Upper lobe of left lung (tissue), 6 donors: ENCODE measurements around the gene TMEM35B. TPM values are rescaled to one million over a fixed set of nuclear protein-coding genes. Genes with fewer than 3 reads are reported as not detected.
"Not testable (repeated sequence)": the region's sequence is repeated elsewhere in the genome, so short reads cannot be mapped to it uniquely, and the experiment has no call there.

Source experiments
- ATAC-seq, 2 donors: fragments of 200-7000 bp; cut with Tn5 transposase; one replicate each; pipeline ENCODE4 v1.9.1; 2022; ENCODE audit warnings: mild to moderate bottlenecking in 2 of 2, moderate library complexity in 2 of 2; ENCODE audit not compliant: low FRiP score in 2 of 2
- DNase-seq, 2 donors: peaks; one replicate each; pipeline ENCODE4 v3.0.0-alpha.2; 2019 to 2020
- H3K27ac ChIP-seq, 4 donors: fragments of 200-600 bp; sonication (generic); one replicate each; pipeline ENCODE4 v1.5.1; 2016 to 2019
- H3K27me3 ChIP-seq, 4 donors: fragments of 200-600 bp; sonication (generic); one replicate each; pipeline ENCODE4 v1.5.1; 2017 to 2019
- H3K36me3 ChIP-seq, 4 donors: fragments of 200-600 bp; sonication (generic); one replicate each; pipeline ENCODE4 v1.5.1; 2016 to 2019
- H3K4me1 ChIP-seq, 4 donors: fragments of 200-600 bp; sonication (generic); one replicate each; pipeline ENCODE4 v1.5.1; 2018 to 2019
- H3K4me3 ChIP-seq, 4 donors: fragments of 200-600 bp; sonication (generic); one replicate each; pipeline ENCODE4 v1.5.1; 2017 to 2019; ENCODE audit warnings: mild to moderate bottlenecking in 2 of 4, moderate library complexity in 1 of 4
- H3K9me3 ChIP-seq, 4 donors: fragments of 200-600 bp; sonication (generic); one replicate each; pipeline ENCODE4 v1.5.1; 2018 to 2019
- CTCF ChIP-seq, 6 experiments: fragments of 450-650 bp in 4 of 6; fragments of 200-600 bp in 2 of 6; sonication (generic) in 2 of 6; IDR thresholded peaks; one replicate each; pipeline ENCODE4 v1.5.1; 2016 to 2019; ENCODE audit warnings: antibody characterized with exemption in 6 of 6
- EP300 ChIP-seq, 4 donors: sonication (generic); formaldehyde crosslinking; IDR thresholded peaks; one replicate each; pipeline ENCODE4 v1.5.1; 2017; ENCODE audit warnings: antibody characterized with exemption in 4 of 4, control low read depth in 2 of 4
- POLR2A ChIP-seq, 4 donors: fragments of 450-650 bp; IDR thresholded peaks; one replicate each; pipeline ENCODE4 v1.5.1; 2016 to 2017; ENCODE audit warnings: antibody characterized with exemption in 4 of 4, mild to moderate bottlenecking in 2 of 4
- POLR2AphosphoS5 ChIP-seq, 2 donors: sonication (generic); formaldehyde crosslinking; IDR thresholded peaks; one replicate each; pipeline ENCODE4 v1.5.1; 2017; ENCODE audit warnings: antibody characterized with exemption in 2 of 2
- WGBS, 2 donors: methylation state at CpG; one replicate each; pipeline ENCODE4 v1.1.5; 2017 to 2018; 5-methylcytosine and 5-hydroxymethylcytosine counted together
- total RNA-seq, 6 donors: library from RNA; depleted of rRNA in 4 of 6; stranded (reverse); fragments of >200 nt in 4 of 6; gene quantifications; one replicate each; pipeline versions ENCODE4 v1.1.0 to v1.2.1, GENCODE V29; 2016 to 2021
- donor health status: DM: no; HTN: no; CAD: no; lungs with moderate emphysema.
- donor health status: DM: no; HTN: yes; CAD: no; lungs with severe emphysema.

TMEM35B gene
- total RNA-seq, 6 donors from 2014 or later: 8.4 to 49.9 (median 35.5) TPM

- no peak for DNase-seq
- TF ChIP-seq EP300 (IDR thresholded peaks at IDR 0.05): no peak
- no peak for TF ChIP-seq CTCF (IDR thresholded peaks at IDR 0.05)
- no peak for TF ChIP-seq POLR2AphosphoS5 (IDR thresholded peaks at IDR 0.05)
- no peak for TF ChIP-seq POLR2A (IDR thresholded peaks at IDR 0.05)
- Histone ChIP-seq H3K27me3 (no peaks in the 10 kb centered on the region), H3K36me3 (peaks cover 18 to 77% (median 40%) of the 10 kb centered on the region in 4 donors), H3K27ac (no peak overlapping the region), H3K4me1 (no peaks in the 10 kb centered on the region), H3K4me3 (no peak overlapping the region), H3K9me3 (no peaks in the 10 kb centered on the region)
- 79 to 87% methylated on average over 3 of the region's 3 CpGs for WGBS, 2 donors
- no peak for ATAC-seq
These were observed 16.6 kb upstream of the TMEM35B start for GRCh38 chr1:35001743-35002142.

GRCh38 chr1:34994878-34995277, 9.7 kb upstream of the TMEM35B start:
- peaks cover 1 to 33% (median 8%) of the 10 kb centered on the region in 4 donors for H3K36me3 ChIP-seq

GRCh38 chr1:34988581-34988980, 3.4 kb upstream of the TMEM35B start:
- Histone ChIP-seq H3K4me1 (peaks cover 13 to 26% (median 16%) of the 10 kb centered on the region in 4 donors), H3K4me3 (no peak overlapping the region), H3K36me3 (peaks cover 0 to 19% (median 4%) of the 10 kb centered on the region in 4 donors), H3K9me3 (no peaks in the 10 kb centered on the region), H3K27me3 (no peaks in the 10 kb centered on the region), H3K27ac (no peak overlapping the region)
- no peak for DNase-seq
- no peak for TF ChIP-seq POLR2A (IDR thresholded peaks at IDR 0.05)
- TF ChIP-seq POLR2AphosphoS5 (IDR thresholded peaks at IDR 0.05): no peak
- no peak for TF ChIP-seq CTCF (IDR thresholded peaks at IDR 0.05)
- no peak for TF ChIP-seq EP300 (IDR thresholded peaks at IDR 0.05)
- no peak for ATAC-seq

More at GRCh38 chr1:34994878-34995277, 9.7 kb upstream of the TMEM35B start:
- TF ChIP-seq CTCF (IDR thresholded peaks at IDR 0.05) (no peak), POLR2A (IDR thresholded peaks at IDR 0.05) (no peak), POLR2AphosphoS5 (IDR thresholded peaks at IDR 0.05) (no peak), EP300 (IDR thresholded peaks at IDR 0.05) (no peak)
- Histone ChIP-seq H3K4me3 (no peak overlapping the region), H3K9me3 (no peaks in the 10 kb centered on the region), H3K27ac (no peak overlapping the region), H3K4me1 (no peaks in the 10 kb centered on the region), H3K27me3 (no peaks in the 10 kb centered on the region)
- no peak for DNase-seq
- no peak for ATAC-seq
- 81 to 97% methylated on average over 5 of the region's 5 CpGs for WGBS, 2 donors

GRCh38 chr1:34988147-34988546, 3.0 kb upstream of the TMEM35B start:
- DNase-seq (no peak), ATAC-seq (no peak)
- 88 to 92% methylated on average over 2 of the region's 2 CpGs for WGBS, 2 donors
- Histone ChIP-seq H3K9me3 (no peaks in the 10 kb centered on the region), H3K4me3 (no peak overlapping the region), H3K27ac (no peak overlapping the region), H3K4me1 (peaks cover 16 to 30% (median 20%) of the 10 kb centered on the region in 4 donors), H3K36me3 (peaks cover 0 to 19% (median 4%) of the 10 kb centered on the region in 4 donors), H3K27me3 (no peaks in the 10 kb centered on the region)
- TF ChIP-seq CTCF (IDR thresholded peaks at IDR 0.05): no peak
- no peak for TF ChIP-seq EP300 (IDR thresholded peaks at IDR 0.05)
- TF ChIP-seq POLR2AphosphoS5 (IDR thresholded peaks at IDR 0.05): no peak
- TF ChIP-seq POLR2A (IDR thresholded peaks at IDR 0.05): no peak

- Histone ChIP-seq H3K36me3 (peaks cover 0 to 20% (median 4%) of the 10 kb centered on the region in 4 donors), H3K27ac (no peak overlapping the region), H3K4me1 (peaks cover 22 to 37% (median 25%) of the 10 kb centered on the region in 4 donors), H3K27me3 (no peaks in the 10 kb centered on the region), H3K9me3 (no peaks in the 10 kb centered on the region), H3K4me3 (no peak overlapping the region)
- no peak for TF ChIP-seq EP300 (IDR thresholded peaks at IDR 0.05)
- TF ChIP-seq CTCF (IDR thresholded peaks at IDR 0.05): no peak
- no peak for TF ChIP-seq POLR2A (IDR thresholded peaks at IDR 0.05)
- no peak for TF ChIP-seq POLR2AphosphoS5 (IDR thresholded peaks at IDR 0.05)
- ATAC-seq (no peak), DNase-seq (no peak)
- WGBS, 2 donors: 98% methylated on average over 2 of the region's 2 CpGs
These were observed 1.9 kb upstream of the TMEM35B start for GRCh38 chr1:34987018-34987417.

GRCh38 chr1:34985609-34985904, 410 bp upstream of the TMEM35B start:
- not testable (repeated sequence) for DNase-seq, ATAC-seq, H3K27me3 ChIP-seq, H3K9me3 ChIP-seq
- H3K4me3 ChIP-seq: peak overlapping the region; percentile 49 to 96 (median 72)
- H3K4me1 ChIP-seq: peaks cover 22 to 37% (median 25%) of the 10 kb centered on the region in 4 donors
- peaks cover 0 to 21% (median 0%) of the 10 kb centered on the region in 4 donors for H3K36me3 ChIP-seq
- WGBS, 2 donors: 29 to 33% methylated on average over 3 of the region's 3 CpGs
- peak overlapping the region; percentile 93 to 96 (median 94) for H3K27ac ChIP-seq
